T follicular helper cell (primary cell): ENCODE results near the gene PGAM2.

ENCODE experiments used
- DNase-seq: peaks from one replicate; pipeline ENCODE4 v3.0.0-alpha.2; 2020; ENCODE audit warnings: low read depth

The PGAM2 gene

DNA sequence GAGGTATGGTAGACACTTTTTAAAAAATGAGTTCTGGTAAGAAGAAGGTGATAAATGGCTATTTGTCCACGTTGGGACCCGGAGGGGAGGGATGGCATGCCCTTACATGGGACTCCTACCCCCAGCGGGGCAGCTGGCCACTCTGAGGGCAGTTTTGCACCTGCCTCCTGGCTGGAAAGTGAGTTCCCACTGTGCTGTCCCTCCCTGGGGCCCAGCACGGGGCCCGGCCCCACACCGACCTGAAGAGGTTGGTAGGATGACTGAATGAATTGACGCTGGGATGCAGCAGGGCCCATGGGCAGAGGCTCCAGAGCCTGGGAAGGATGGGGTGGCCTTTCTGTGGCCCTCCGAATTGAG is 38.2 kb upstream of the PGAM2 start:
- no peak for DNase-seq

DNA sequence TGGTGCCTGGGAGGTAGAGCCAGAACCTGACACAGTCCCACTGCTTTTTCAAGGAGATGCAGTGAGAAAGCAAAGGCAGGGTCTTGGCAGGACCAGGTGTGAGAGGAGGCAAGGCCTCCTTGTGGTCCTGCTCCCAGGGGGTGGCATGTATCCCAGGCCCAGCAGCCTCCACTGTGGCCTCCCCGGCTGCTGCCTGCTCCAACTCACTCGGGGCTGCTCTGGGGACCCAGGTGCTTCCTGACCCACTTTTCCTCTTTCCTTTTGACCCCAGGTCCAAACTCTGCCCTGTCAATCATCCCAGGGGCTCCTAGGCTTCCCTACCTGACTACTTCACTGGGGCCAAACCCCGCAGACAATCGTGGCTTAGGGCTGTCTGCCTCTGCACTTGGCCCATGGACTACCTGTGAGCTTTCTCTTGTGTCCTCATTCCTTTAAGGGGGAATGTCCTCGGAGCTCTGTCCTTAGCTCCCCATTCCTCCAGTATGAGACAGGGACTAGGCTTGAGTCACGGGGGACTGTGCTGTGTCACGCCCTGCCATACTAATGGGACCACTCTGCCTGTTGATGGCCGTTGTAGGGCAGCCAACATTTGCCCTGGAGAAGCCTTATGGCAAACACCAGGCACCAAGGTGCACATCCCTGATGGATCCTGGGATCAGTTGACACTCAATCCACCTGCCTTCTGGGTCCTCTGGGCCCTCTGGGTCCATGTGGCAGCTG is 37.6 kb upstream of the PGAM2 start:
- no peak for DNase-seq

DNA sequence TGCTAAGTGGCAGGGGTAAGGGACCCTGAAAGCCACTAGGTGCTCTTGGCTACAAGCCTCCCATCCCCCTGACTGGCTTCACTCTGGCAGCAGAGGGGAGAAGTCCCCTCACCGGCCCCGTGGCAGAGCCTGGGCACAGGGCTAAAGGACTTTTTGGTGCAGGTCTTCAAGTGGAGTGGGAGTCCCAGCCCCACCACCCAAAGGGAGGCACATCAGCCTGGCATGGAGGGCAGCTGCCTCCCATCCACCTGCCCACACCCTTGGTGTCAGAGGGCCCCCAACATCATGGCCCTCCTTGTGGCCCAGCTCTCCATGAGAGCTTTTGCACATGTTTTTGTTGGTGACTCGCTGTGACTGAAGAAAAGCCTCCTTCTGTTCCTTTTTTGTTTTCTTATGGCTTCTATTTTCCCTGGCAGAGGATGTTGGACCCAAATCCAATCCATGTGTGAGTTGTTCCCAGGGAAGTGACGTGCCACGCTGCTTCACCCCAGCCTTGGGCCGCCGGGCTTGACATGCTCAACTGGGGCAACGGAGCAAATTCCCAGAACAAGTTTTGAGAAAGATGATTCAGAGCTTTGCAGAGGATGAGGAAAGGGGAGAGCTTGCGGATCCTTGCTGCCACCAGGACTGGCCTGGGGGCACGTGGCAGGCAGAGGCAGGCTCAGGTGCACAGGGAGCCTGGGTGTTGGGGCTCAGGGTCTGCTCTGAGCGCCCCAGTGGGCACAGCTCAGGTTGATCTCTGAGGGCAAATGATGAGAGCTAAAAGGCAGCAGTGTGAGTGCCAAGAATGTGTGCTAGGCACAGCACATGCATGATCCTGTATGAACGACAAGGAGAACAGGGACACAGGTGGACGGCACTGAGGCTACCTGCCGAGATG is 36.8 kb upstream of the PGAM2 start:
- DNase-seq = no peak

DNA sequence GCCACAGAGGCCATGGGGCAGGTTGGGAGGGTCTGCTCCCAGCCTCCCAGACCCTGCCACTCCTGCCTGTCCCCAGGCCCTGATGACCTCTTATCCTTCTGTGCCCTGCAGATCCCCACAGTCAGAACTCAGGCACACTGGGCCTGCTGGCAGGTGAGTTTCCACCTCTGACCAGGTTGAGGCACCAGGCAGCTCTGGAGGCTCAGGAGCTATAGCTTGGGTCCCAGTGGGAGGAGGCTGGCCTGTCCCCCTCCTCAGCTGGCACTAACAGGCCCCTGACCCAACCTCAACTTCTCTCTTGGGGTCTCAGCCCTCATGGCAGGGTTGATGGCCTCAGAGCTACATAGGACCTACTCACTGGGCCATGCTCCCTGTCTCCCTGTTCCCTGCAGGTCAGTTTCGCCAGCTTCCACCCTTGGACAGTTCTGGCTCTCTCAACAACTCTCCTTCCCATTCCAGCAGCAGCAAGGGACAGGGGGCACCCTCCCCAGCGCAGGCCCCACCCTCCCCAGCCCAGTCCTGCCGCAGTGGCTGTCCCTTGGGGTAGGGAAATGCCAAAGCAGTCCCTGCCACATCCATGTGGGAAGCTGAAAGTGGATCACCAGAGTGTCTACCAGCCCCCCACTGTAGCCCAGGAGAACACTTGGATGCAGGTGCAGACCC is 36.1 kb upstream of the PGAM2 start:
- no peak for DNase-seq

DNA sequence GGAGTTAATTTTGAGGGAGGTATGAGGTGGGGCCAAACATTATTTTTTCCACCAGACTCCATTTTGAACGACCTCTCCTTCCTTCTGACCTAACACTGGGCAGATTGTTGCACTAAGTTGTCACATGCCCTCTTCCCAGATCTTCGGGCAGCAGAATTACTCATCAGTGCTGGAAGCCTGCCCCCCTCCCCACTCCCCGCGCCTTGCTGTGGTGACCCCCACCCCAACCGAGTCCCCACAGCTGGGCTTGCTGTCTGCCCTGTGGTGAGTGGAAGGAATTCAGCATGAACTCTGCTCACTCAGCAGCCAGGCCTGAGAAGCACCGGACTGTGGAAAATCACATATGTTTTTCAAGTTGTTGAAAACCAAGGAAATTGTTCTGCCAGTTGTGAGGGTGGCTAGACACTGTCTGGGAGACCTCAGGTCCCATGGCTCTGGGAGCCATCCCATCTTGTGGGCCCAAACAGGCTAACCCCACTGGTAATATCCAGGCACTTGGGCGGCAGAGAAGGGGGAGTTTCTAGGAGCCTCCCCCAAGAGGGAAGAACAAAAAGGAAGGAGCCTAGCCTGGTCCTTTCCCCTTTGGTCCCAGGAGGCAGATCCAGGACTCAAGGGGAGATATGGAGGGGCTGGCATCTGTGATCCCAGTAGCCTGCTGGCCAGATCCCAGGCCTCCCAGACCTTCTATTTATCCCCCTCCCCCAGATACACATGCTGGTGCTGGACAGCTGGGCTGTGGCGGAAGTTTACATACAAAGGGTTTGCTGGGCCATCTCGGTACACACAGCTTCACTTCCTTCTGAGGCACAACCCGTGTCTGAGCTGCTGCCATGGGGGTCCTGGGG is 35.3 kb upstream of the PGAM2 start:
- no peak for DNase-seq

DNA sequence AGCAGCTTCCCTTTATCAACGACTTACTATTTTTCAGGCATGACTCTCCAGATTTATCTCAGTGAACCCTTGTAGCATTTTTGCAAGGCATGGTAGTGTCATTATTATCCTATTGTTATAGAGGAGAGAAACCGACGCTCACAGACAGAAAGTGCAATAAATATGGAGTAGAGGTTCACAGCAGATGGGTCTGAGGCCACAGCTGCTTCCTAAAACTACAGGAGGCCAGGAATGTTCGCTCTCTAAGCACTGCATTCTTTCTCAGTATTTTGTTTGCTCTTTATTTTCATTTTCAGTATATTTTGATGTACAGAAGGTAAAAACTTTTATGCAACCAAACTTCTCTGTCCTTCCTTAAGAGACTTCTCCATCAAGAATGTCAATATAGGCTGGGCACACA is 34.3 kb upstream of the PGAM2 start:
- DNase-seq = no peak

DNA sequence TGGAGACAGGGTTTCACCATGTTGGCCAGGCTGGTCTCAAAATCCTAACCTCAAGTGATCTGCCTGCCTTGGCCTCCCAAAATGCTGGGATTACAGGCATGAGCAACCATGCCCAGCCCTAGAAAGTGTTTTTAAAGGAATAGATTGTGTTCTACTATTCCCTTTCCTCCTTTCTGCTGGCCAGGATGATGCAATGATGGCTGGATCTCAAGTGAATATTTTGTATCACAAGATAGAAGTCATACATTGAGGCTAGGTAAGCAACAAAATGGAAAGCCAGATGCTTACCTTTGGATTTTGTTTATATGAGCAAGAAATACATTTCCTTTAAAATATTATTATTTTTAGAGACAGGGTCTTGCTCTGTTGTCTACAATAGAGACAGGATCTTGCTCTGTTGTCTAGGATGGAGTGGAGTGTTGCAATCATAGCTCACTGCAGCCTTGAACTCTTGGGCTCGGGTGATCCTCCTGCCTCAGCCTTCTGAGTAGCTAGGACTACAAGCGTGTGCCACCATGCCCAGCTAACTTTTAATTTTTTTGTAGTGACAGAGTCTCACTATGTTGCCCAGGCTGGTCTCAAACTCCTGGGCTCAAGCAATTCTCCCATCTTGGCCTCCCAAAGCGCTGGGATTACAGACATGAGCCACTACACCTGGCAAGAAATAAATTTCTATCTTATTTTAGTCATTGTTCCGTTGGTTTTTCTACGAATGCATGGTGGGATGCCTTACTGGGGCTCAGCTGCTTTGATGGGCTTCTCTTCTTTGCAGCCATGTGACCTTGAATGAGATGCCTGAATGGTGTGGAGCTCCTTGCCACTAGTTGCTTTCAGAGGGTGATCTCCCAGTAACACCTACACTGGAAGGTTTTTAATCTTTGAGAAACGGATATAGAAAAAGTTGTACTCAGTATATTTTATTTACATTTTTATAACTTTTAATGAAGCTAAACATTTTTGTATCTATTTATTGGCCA is 33.0 kb upstream of the PGAM2 start:
- DNase-seq = no peak

DNA sequence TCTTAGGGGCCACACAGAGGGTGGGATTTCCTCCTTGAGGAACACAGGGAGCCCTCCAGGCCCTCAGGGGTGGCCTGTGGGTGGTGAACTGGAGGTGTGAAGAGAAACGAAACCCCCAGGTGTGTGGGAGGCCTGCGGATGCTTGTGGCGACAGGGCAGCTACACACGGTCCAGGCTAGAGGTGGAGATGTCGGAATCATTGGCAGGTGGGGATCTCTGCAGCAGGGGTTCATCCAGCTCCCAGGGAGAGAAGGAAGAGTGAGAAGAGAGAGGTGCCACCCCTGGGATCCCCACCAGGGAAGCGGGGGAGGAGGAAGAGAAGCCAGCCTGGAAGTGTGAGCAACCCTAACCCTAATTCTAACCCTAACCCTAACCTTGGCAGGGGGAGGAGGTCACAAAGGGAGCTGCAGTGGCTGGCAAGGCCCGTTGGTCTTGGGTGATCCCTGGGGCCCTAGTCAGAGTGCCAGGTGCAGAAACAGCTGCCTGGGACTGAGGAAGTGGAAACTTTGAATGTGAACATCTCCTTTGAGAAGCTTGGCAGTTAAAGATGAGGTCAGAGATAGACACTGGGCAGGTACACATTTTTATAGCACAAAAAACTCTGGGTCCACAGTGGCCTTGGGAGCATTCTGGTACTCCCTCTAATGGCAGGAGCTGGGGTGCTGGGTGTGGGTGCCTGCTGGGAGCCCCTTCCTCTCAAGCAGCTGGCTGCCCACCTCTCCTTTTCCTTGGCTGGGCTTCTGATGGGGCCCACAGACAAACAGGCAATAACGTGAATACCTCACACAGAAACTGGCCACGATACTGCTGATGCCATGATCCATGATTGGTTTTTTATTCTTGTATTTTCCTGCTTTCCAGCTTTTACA is 31.9 kb upstream of the PGAM2 start:
- no peak for DNase-seq

DNA sequence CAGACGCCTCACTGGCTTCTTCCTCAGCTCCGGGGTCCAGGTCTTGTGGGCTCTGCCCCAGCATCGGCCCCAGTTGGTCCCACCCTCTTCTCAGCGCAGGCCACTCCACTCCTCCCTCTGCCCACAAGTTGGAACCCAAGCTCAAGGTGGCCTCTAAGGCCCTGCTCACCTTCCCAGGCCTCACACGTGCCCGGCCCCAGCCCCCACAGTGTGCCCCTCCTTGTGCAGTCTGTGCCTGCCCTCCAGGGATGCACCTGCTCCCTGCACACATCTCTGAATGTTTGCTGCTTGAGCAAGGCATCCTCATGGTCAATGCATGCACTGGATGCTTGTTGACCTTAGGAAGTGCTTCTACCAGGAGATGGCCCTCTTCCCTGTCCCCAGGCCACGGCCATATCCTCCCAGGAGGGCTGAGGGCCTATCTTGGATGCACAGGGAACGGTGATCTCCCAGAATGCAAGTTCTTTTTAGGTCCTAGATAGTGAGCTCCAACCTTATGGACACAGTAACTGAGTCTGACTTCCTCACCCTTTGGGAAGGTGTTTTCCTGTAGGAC is 31.0 kb upstream of the PGAM2 start:
- no peak for DNase-seq

DNA sequence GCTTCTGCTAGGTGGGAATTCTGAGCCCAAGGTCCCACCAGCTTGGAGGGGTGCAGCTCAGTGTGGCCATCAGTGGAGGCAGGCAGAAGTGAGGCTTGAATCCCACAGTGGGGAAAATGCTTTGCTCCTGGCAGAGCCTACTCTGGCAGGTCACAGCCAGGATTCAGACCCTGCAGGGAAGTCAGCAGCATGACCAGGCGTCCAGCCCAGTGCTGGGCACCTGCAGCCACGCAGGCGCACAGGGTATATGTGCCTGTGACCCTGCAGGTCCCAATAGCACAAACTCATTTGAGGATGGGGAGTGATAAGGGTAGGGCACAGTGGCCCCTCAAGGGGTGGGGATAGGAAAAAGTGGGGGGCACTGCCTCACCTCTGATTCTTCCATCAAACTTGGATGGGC is 30.4 kb upstream of the PGAM2 start:
- DNase-seq = no peak

DNA sequence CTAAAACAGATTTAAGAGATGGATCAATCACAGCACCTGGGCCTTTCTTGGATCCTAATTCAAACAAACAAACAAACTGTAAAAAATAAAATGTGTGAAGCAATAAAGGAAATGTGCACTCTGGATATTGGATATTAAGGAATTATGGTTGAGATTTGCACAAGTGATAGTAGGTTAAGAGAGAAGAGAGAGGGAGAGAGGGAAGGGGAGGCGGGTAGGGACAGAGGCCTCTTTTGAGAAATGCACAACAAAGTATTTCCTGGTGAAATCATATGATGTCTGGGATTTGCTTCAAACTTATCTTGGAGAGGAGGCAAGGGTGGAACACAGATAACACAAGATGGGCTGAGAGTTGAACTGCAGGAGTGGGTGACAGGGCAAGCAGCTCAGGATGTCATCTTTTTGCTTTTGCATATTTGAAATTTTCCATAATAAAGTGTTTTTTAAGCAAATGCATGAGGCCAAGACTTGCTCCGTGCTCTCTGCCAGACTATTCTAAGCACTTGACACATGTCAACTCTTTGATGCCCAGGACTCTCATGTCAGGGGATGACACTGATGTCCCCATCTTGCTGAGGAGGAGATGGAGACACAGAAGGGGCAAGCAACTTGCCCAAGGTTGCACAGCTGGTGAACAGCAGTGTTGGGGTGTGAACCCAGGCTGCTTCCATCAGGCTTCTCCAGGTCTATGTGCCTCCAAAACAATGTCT is 29.7 kb upstream of the PGAM2 start:
- DNase-seq = no peak

DNA sequence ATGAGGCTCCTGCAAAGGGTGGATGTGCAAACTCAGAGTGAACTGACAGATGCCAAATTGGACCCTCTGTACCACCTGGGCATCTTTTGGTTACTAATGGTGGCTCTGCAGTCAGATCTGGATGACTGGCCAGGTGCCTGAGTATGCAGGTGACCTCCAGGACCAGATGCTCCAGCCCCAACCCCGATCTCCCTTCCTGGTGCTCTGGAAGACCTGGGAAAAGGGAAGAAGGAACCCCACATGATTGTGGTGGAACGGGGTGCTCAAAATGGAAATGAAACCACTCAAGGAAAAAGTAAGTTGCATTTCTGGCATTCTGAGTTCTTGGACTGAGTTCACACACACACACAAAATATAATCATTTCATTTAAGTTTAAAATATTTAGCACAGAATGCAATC is 29.0 kb upstream of the PGAM2 start:
- no peak for DNase-seq

DNA sequence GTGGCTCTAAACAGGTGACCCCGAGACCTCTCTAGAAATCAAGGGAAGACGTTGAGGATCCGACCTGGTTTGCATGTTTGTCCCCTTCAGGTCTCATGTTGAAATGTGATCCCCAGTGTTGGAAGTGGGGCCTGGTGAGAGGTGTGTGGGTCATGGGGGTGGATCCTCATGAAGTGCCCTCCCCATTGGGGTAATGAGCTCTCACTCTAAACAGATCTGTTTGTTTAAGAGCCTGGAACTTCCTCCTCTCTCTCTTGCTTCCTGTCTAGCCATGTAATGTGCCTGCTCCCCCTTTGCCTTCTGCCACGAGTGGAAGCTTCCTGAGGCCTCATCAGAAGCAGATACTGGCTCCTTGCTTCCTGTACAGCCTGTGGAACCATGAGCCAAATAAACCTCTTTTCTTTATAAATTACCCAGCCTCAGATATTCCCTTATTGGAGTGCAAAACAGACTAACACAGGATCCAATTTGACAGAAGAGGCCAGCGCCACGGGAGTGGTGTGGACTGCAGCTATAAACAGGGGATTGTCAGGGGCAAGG is 27.8 kb upstream of the PGAM2 start:
- no peak for DNase-seq

DNA sequence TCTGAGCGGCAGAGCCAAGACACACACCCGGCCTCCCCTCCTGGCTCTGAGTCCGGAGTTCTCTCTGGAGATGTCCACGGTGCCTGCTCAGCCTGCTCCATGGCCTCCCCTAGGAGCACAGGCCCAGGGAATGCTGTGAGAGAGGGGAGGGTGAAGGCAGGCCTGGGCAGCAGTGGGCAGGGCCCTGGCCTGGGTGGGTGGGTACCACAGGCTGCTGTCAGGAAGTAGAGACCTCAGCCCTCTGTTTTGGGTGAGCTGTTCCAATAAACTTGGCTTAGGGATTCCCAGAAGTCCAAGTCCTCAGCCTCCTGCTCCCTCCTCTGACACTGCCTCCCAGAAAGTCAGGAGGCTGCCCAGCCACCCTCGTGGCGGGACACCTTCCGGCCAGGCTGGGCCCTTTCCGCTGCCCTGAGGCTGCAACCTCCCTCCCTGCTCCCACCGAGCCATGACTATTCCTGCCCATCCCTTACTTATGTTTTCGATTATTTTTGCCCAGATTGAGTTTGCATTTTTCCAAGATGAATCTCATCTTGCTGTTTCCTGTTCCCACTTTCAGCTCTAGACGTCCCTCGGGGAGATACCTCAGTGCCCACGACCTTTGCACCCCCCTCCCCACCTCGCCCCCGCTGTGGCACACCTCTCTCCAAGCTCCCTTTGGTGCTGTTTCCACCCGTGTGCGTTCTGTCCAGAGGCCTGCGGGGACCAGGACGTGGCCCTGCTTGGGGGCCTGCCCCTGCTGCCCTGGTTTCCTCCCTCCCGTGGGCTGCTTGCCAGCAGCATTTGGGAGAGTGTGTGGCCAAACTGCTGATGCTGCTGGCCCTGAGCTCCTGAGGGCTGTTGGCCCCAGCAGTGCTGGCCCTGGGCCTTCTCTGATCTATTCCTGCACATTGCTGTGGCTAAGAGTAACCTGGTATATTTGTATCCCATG is 22.8 kb upstream of the PGAM2 start:
- DNase-seq = no peak

DNA sequence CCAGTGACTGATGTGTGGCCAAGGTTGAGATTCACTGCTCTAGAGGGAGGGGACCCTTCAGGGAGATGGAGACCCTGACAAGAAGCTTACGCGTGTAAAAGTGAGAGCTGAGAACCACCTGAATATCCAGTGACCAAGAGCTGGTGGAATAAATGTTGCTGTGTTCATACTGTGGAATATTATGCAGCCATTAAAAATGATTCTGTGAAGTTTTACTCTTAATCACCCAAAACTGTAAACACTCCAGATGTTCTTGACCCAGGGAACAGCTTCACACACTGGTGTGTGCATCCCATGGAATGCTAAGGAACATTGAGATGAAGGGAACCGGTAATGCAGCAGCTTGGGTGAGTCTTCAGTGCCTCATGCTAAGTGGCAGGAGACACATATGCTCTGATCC is 21.3 kb upstream of the PGAM2 start:
- no peak for DNase-seq

DNA sequence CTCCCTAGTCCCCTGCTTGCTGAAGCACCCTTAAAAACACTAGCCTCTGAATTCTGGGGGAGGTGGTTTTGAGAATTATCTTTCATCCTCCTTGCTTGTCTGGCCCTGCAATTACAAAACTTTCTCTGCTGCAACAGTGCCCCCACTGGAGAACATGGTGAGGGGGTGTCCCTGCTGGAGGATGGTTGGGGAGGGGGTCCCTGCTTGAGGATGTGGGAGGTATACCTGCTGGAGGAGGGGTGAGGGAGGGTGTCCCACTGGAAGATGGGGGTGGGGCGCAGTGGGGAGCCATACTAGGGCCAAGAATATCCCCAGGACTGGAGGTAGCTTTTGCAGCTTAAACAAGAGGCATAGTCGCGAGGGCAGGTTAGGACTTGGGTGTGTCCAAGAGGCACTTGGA is 20.2 kb upstream of the PGAM2 start:
- DNase-seq = no peak

DNA sequence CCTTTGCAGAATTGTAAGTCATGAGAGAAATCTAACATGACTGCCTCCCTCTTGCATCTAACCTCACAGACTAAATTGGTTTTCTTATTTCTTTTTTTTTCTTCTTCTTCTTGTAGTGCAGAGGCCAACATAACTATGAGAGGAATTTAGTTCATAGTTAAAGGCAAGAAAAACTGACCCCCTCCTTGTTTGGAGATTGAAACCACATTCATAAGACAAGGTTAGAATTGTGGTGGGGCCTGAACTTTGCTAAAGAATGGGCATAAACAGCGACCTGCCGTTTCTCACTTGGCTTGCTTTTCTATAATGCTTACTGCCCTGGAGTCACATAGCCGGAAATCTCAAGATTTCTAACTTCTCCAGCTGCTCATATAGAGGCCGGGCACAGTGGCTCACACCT is 19.3 kb upstream of the PGAM2 start:
- no peak for DNase-seq

DNA sequence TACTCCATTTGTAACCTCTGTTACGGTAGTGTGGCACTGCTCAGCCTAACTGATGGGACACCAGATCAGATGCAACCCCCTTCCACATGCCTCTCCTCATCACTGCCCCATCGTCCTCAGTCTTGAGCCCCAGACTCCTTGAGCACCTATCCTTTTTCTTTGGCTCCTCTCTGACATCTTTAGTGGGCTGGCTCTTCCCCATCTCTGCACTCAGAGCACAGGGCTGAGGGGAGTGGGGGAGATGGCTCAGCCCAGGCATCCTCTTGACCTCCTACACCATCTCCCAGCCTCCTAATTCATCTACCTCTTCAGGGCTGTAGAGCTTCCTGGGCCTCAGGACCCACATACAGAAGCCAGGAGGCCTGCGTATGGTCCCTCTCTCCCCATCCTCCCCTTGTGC is 18.4 kb upstream of the PGAM2 start:
- DNase-seq = no peak
